KMS-11 (cell line): ENCODE data around the gene ELAVL1.

Experiments used
- H2AFZ ChIP-seq: fragments of 200-600 bp; sonication (generic); 2 replicates; pipeline ENCODE4 v1.6.1; 2016; ENCODE audit warnings: antibody characterized with exemption, mixed run types, low read depth
- H3K27ac ChIP-seq: fragments of 200-600 bp; sonication (generic); 2 replicates; pipeline ENCODE4 v1.6.1; 2016; ENCODE audit warnings: mild to moderate bottlenecking, mixed run types
- H3K27me3 ChIP-seq: fragments of 200-600 bp; sonication (generic); 2 replicates; pipeline ENCODE4 v1.6.1; 2017; ENCODE audit warnings: mild to moderate bottlenecking, low read depth, mixed run types, moderate library complexity; ENCODE audit not compliant: insufficient read depth
- H3K36me3 ChIP-seq: fragments of 200-600 bp; sonication (generic); 2 replicates; pipeline ENCODE4 v1.6.1; 2017; ENCODE audit warnings: mild to moderate bottlenecking, mixed run types; ENCODE audit not compliant: insufficient read depth
- H3K4me1 ChIP-seq: fragments of 200-600 bp; sonication (generic); 2 replicates; pipeline ENCODE4 v1.6.1; 2016; ENCODE audit warnings: mild to moderate bottlenecking, low read depth, mixed run types; ENCODE audit not compliant: poor library complexity, severe bottlenecking
- H3K4me2 ChIP-seq: fragments of 200-600 bp; sonication (generic); 2 replicates; pipeline ENCODE4 v1.7.0; 2016; ENCODE audit warnings: mild to moderate bottlenecking, mixed run types
- H3K4me3 ChIP-seq: fragments of 200-600 bp; sonication (generic); IDR thresholded peaks from 2 replicates; pipeline ENCODE4 v1.6.1; 2017; ENCODE audit warnings: low read depth, low read length, mixed read lengths; ENCODE audit not compliant: insufficient read depth
- H3K79me2 ChIP-seq: fragments of 200-600 bp; sonication (generic); 2 replicates; pipeline ENCODE4 v1.6.1; 2016; ENCODE audit warnings: low read depth, mixed run types; ENCODE audit not compliant: insufficient read depth
- H3K9ac ChIP-seq: fragments of 200-600 bp; sonication (generic); 2 replicates; pipeline ENCODE4 v1.6.1; 2016; ENCODE audit warnings: mild to moderate bottlenecking, mixed run types
- H4K20me1 ChIP-seq: fragments of 200-600 bp; sonication (generic); 2 replicates; pipeline ENCODE4 v1.6.1; 2016; ENCODE audit warnings: mild to moderate bottlenecking, mixed run types; ENCODE audit not compliant: insufficient read depth
- TF ChIP-seq, protein P1 (sequence below): fragments of 200-600 bp; sonication (generic); conservative IDR thresholded peaks from 2 replicates; pipeline ENCODE4 v1.6.1; 2017; ENCODE audit warnings: low read depth, mild to moderate bottlenecking, antibody characterized with exemption, low read length, moderate library complexity, mixed read lengths

ELAVL1 gene

DNA sequence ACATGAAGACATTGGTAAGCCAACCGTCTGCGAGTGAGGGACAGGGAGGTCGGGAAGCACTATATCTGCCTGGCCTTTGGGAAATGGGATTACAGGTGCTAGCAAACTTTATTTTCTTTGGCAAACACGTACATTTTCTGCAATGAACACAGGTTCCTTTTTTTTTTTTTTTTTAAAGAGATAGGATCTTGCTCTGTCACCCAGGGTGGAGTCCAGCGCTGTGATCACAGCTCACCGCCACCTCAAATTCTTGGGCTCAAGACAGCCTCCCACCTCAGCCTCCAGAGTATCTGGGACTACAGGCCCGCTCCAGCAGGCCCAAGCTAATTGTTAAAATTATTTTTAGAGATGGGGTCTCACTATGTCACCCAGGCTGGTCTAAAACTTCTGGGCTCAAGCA lies 24.2 kb downstream of the ELAVL1 start:
- Histone ChIP-seq H2AFZ (no peak overlapping the region), H3K27ac (no peak overlapping the region), H3K4me1 (no peaks in the 10 kb centered on the region), H3K4me3 (no peak overlapping the region), H4K20me1 (no peaks in the 10 kb centered on the region), H3K27me3 (no peaks in the 10 kb centered on the region), H3K4me2 (no peak overlapping the region), H3K79me2 (no peaks in the 10 kb centered on the region; the same call in 1 of the 2 replicates), H3K9ac (no peak overlapping the region), H3K36me3 (no peaks in the 10 kb centered on the region; the same call in 1 of the 2 replicates)
- TF ChIP-seq, protein P1, sequence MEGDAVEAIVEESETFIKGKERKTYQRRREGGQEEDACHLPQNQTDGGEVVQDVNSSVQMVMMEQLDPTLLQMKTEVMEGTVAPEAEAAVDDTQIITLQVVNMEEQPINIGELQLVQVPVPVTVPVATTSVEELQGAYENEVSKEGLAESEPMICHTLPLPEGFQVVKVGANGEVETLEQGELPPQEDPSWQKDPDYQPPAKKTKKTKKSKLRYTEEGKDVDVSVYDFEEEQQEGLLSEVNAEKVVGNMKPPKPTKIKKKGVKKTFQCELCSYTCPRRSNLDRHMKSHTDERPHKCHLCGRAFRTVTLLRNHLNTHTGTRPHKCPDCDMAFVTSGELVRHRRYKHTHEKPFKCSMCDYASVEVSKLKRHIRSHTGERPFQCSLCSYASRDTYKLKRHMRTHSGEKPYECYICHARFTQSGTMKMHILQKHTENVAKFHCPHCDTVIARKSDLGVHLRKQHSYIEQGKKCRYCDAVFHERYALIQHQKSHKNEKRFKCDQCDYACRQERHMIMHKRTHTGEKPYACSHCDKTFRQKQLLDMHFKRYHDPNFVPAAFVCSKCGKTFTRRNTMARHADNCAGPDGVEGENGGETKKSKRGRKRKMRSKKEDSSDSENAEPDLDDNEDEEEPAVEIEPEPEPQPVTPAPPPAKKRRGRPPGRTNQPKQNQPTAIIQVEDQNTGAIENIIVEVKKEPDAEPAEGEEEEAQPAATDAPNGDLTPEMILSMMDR: no peak

DNA sequence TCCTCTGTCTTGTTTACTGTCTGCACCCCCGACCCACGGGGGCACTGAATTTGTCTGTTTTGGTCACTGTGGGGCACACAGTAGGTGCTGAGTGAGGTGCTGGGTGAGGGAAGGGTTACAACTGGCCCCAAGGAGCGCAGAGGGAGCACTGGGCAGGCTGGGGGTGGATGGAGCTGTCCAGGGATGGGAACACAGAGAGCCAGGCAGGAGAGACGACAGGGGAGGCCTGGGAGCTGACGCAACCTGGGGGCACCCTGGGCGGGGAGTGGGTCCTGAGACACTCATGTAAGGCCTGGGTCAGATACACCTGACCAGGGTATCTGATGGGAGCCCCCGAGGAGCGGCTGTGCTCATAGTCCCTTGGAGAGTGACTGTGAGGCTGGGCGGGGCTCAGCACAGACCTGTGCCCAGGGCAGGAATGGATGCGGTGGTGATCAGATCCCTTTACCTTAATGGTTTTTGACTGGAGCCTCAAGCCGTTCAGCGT lies 24.8 kb downstream of the ELAVL1 start:
- TF ChIP-seq, protein P1: no peak
- no peaks in the 10 kb centered on the region for H4K20me1 ChIP-seq

DNA sequence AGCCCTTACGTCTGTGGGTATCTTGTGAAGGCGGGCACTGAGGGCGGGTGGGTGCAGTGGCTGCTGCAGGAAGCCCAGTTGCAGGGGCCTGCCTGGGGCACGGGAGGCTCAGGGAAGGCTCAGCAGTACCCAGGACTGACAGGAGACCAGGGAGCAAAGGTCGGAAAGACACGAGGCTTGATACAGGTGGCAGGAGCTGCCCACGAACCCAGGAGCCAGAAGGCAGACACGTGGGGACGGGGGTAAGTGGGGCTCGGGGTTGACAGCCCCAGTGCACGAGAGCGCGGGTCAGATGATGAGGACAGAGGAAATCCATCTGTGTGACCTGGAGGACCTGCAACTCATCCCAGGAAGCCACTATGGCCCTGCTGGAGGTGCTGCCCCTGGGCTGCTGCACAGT lies 25.3 kb downstream of the ELAVL1 start:
- Histone ChIP-seq H3K4me2 (no peak overlapping the region), H3K36me3 (no peaks in the 10 kb centered on the region; the same call in 1 of the 2 replicates), H3K27me3 (no peaks in the 10 kb centered on the region), H3K9ac (no peak overlapping the region), H3K4me3 (no peak overlapping the region), H3K79me2 (no peaks in the 10 kb centered on the region; the same call in 1 of the 2 replicates), H4K20me1 (no peaks in the 10 kb centered on the region), H3K27ac (no peak overlapping the region), H2AFZ (no peak overlapping the region), H3K4me1 (no peaks in the 10 kb centered on the region)
- TF ChIP-seq, protein P1: no peak

More for the DNA sequence above, 24.8 kb downstream of the ELAVL1 start:
- Histone ChIP-seq H3K4me2 (no peak overlapping the region), H3K36me3 (no peaks in the 10 kb centered on the region; the same call in 1 of the 2 replicates), H3K79me2 (no peaks in the 10 kb centered on the region; the same call in 1 of the 2 replicates), H3K4me1 (no peaks in the 10 kb centered on the region), H2AFZ (no peak overlapping the region), H3K9ac (no peak overlapping the region), H3K4me3 (no peak overlapping the region), H3K27ac (no peak overlapping the region), H3K27me3 (no peaks in the 10 kb centered on the region)

DNA sequence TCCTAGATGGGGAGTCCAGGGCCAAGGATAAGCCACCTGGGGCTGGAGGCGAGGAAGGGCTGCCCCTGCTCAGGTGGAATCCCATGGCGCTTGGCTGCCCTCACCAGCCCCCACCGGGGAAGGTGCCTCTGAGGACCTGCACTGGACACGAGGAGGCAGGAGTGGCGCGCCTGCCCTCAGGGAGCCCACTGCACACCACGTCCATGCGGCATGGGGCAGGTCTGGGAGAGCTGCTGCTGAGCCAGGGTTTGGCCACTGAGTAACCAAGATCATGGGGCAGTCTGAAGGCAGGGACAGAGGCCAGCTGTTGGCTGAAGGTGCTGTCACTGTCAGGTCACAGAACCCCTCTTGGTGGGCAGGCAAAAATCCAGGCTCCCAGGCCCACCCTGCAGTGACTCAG lies 25.9 kb downstream of the ELAVL1 start:
- Histone ChIP-seq H3K79me2 (no peaks in the 10 kb centered on the region), H4K20me1 (no peaks in the 10 kb centered on the region), H3K36me3 (no peaks in the 10 kb centered on the region; the same call in 1 of the 2 replicates), H3K4me2 (no peak overlapping the region), H3K4me3 (no peak overlapping the region), H3K27ac (no peak overlapping the region), H3K4me1 (no peaks in the 10 kb centered on the region), H2AFZ (no peak overlapping the region), H3K9ac (no peak overlapping the region), H3K27me3 (no peaks in the 10 kb centered on the region)
- TF ChIP-seq, protein P1: no peak
